ENCODE results near the gene HHIPL1.

Gene HHIPL1

DNA sequence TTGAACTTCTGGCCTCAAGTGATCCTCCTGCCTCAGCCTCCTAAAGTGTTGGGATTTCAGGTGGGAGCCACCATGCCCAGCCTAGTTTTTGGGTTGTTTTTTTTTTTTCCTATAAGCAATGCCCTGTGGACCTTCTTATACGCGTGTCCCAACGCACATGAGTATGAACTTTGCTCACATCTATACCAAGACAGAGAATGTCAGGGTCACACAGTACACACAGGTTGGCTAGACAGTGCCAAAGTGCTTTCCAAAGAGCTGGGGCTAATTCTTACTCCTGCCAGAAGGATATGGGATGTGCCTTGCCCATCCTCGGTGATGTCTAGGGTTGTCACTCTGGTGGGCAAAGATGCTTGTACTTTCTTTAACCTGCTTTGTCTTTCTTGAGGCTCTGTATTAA lies 33.3 kb upstream of the HHIPL1 start:
- no peak for DNase-seq (ENCODE audit: low read depth in 2 of 2)

DNA sequence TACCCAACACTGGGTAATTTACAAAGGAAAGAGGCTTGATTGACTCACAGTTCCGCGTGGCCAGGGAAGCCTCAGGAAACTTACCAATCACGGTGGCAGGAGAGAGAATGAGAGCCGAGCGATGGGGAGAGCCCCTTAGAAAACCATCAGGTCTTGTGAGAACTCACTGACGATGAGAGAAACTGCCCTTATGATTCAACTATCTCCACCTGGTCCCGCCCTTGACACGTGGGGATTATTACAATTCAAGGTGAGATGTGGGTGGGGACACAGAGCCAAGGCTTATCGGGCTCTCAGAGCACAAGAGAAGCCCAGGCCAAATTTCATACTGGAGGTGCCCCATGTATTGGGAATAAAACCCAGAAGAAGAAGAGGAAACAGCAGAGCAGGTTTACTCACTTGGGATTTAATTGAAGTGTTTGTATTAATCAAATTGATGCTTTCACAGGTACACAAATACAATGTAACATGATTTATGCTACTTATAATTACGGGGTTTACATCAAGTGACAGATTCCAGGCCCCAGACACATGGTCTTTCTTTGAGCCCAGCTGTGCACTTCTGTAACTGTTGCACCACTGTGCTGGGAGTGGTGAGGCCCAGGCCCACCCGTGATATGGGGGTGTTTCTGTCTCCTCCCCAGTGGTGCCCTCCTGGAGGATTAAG lies 32.7 kb upstream of the HHIPL1 start:
- no peak for DNase-seq (ENCODE audit: low read depth in 2 of 2)

DNA sequence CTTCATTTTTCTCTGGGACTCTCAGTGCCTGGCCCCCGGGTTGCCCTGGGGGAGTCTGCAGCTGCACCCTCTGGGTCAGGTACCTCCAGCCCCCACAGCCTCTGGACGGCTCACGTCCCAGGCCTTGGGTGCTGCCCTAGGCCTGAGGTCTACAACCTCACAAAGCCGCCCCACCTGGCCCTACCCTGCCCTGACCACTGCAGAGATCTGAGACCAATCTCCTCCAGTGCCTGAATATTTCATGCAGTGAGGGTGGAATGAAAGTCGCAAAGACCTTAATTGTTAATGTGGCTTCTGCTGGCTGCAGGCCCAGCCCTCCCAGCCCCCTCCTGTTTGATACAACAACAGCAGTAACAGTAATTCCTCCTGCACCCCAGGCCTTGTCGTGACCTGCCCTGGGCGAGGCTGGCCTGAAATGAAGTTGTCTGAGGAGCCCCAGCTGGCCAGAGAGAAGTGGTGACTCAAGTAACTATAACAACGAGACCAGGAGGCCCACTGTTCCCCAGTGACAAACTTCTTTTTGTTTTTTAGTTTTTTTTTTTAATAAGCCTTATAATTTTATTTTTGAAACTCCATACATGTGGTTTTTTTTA lies 32.1 kb upstream of the HHIPL1 start:
- no peak for DNase-seq (ENCODE audit: low read depth in 2 of 2)

GRCh38 chr14:99615497-99616157 lies 29.3 kb upstream of the HHIPL1 start:
- no peak for DNase-seq (ENCODE audit: low read depth in 2 of 2)

DNA sequence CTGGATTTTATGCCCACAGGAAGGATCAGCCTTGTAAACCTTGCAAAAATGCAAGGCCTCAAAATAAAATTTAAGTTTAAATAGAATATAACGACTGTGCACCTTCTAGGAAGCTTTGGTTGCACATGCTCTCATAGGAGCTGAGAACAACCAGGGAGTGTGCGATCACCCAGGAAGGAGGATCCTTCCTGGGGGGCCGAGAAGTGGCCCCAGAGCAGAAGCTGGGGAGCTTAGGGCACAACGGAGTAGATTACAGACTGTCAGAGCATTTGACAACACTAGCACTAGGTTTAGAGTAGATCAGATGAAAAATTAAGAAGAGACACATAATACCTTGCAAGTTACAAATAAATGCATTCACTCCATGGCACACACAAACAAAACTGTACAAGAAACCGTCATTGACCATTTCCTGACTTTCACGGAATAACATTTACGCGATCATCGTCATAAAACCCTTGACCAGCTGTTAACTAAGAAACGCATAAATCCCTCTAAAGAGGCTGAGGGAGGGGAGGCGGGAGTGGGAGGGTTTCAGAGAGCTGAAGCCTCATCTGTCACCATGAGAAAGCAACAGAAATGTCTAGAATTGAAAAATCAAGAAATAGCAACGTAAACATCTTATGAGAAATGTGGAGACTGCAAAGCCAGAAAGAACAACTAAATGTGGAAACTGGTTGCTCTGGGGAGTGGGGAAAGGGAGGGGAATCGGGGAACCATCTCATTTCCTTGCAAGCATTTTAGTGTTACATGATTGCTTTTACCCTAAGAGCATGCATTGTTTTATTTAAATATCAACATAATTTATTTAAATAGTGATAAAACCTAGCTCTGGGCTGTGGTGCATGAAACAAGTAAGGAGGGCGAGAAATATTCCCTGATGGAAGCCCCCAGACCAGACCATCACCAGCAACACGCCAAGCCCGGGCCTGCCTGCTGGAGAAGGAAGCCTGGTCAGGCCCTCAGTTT lies 27.8 kb upstream of the HHIPL1 start:
- no peak for DNase-seq (ENCODE audit: low read depth in 2 of 2)

DNA sequence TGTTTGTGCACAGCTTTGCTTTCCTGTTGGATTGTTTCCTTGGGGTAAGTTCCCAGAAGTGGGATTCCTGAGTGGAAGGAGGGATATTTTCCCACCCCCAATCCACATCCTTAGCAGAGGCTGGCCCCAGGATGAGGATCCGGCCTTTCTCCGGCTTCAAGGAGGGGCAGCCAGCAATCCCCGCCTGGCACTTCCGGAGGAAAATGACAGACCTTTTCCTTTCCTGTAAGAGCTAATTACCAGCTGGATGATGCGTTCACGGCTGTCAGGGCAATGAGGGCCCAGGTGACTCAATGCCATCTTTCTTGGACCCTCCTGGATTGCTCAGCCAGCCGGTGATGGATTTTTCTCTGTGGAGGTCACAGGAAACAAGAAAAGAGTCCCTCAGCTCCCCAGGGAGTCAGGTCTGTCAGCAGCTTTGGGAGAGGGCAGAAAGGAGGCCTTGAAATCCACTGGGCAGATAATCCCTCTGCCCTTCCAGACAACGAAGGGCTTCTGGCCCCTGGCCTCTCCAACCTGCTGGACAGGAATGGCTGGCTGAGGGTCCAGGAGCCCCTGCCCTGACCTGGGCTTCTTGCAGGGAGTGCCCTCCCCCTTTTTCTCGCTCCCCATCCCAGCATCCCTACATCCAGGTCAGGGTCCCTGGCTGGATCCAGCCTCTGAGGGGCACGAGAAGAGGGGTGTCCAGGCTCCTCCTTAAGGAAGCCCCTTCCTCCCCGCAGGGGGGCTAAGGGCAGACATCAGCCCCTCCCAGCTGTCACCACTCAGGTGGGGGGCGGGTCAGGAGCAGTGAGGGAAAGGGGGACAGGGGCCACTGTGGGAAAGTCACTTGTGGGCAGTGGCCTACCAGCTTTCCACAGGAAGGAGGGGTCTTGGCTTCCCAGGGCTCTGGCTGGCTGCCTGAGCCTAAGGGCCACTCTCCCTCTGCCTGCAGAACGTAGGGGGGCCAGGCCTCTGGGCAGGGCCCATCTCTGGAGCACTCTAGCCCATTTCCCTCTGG lies 24.8 kb upstream of the HHIPL1 start:
- DNase-seq (ENCODE audit: low read depth in 2 of 2): no peak

DNA sequence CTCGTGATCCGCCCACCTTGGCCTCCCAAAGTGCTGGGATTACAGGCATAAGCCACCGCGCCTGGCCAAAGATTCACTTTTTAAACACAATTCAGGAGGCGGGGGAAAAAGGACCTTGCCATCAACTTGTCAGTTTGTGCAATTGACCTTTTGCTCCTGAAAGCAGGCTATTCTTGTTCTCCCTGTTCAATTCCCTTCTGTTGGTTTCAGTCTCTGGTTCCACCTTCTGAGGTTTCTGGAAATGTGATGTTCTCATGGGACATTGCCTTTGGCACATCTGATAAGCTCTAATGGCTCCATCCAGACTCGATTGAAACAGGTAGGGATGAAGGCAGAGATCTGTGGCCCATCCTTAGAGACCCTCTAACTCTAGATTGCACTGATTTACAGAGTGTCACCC lies 23.0 kb upstream of the HHIPL1 start:
- DNase-seq (ENCODE audit: low read depth in 2 of 2): no peak

- DNase-seq (ENCODE audit: low read depth in 2 of 2): no peak
Observed at GRCh38 chr14:99624024-99624423, 20.9 kb upstream of the HHIPL1 start.

GRCh38 chr14:99624971-99625370 lies 20.0 kb upstream of the HHIPL1 start:
- no peak for DNase-seq (ENCODE audit: low read depth in 2 of 2)

GRCh38 chr14:99625476-99625875 lies 19.5 kb upstream of the HHIPL1 start:
- DNase-seq (ENCODE audit: low read depth in 2 of 2): no peak

- no peak for DNase-seq (ENCODE audit: low read depth in 2 of 2)
Observed at GRCh38 chr14:99626041-99626648, 18.8 kb upstream of the HHIPL1 start.

DNA sequence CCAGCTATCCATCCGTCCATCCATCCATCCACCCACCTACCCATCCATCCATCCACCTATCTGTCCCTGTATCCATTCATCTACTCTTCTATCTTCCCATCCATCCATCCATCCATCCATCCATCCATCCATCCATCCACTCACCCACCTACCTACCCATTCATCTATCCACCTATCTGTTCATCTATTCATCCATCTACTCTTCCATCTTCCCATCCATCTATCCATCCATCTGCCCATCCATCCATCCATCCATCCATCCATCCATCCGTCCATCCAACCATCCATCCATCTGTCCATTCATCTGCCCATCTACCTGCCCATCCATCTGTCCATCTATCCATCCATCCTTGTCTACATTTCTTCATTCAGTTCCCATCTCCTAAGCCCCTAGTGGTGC lies 17.8 kb upstream of the HHIPL1 start:
- DNase-seq (ENCODE audit: low read depth in 2 of 2): no peak

DNA sequence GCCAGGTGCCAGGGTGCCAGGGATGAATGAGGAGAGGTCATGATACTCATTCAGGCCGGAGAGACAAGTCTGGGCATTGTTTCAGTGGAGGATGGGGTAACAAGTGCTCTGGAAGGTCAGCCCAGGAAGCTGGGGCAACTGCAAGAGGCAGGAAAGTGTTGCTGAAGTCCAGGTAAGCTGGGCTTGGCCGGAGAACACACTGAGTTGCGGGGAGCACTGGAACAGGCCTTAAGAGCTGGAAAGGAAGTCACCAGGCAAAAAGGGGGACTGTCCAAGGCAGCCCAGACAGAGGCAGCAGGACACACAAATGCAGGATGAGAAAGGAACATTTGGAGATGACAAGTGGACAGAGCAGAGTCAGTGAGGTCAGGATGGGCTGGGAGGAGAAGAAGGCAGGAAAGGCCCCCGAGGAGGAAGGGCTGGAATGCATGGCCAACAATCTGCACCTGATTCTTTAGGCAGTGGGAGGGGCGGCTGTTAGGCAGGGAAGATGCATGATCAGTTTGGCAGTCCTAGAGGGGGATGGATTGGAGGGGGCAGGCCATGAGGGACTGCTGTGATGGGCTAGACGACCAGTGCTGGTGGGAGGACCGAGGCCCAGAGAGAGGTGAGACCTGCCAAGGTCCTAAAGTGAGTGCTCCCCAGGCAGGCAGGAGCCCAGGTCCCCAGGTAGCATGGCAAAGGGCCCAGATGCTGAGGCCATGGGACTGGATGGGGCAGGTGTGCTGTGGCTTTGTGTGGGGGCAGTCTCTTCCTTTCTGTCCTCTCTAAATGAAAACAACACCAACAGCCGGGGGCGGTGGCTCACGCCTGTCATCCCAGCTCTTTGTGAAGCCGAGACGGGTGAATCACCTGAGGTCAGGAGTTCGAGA lies 17.2 kb upstream of the HHIPL1 start:
- DNase-seq (ENCODE audit: low read depth in 2 of 2): no peak

DNA sequence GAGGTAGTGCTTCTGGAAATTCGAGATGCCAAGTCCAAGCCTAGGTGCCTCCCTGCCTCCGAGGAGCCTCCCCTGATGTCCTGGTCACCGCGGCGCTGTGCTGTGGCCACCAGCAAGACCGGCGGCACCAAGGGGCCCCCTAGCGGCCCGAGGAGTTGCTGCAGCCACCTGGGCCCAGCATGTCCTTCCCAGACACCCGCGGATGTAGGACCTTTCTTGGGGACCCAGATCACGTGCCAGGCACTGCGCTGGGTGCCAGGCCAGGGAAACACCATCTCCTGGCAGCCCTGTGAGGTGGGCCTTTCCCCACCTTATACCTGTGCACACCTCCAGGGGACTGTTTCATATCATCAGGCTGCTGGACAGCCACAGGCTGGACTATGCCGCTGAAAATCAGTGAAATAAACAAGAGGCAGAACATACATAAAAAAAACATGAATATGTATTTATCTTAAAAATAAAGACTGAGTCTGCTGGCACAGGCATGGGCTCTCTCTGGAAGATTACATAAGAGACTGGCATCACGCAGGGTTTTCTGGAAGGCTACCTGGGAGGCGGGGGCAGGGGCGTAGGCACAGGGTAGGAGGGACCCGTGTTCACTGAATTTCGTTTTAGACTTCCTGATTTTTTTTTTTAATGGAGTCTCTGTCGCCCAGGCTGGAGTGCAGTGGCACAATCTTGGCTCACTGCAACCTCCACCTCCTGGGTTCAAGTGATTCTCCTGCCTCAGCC lies 15.9 kb upstream of the HHIPL1 start:
- DNase-seq (ENCODE audit: low read depth in 2 of 2): peak; percentile 24 to 35

- DNase-seq (ENCODE audit: low read depth in 2 of 2): no peak
Observed at GRCh38 chr14:99630202-99630601, 14.7 kb upstream of the HHIPL1 start.

- no peak for DNase-seq (ENCODE audit: low read depth in 2 of 2)
Observed at GRCh38 chr14:99632410-99633035, 12.4 kb upstream of the HHIPL1 start.

DNA sequence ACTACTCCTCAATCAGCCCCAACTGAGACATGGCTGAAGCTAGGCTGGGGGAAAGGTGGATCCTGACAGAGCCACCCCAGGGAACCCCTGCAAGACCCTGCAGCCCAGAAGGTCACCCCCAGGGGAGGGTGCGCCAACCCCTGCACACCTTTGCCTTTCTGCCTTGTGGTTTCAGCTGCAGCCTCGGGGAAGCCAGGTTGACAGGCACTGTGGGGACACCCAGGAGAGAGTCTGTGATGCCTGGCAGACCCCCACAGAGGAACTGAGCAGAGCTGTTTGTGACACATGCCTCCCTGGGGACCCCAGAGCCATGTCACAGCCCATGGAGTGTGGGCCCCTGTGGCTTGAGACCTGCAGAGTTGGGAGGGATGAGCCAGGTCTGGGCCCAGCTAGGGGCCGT lies 11.8 kb upstream of the HHIPL1 start:
- DNase-seq (ENCODE audit: low read depth in 2 of 2): no peak

DNA sequence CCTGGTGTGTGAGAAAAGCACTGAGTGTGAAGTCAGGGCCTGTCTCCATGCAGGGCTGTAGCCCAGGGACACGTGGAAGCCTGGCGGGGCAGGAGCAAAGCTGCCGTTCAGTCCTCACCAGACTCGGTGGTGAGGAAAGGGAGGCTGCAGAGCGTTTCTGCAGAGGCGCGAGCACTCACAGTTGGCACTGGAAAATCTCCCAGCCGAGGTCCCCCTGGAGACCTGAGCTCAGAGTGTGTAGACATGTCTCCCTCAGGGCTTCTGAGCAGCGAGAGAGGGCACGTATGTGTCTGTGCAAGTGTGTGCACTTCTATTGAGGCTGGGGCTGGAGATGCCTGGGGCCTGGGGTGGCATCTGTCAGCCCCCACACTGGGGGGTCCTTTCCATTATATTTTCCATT lies 11.0 kb upstream of the HHIPL1 start:
- DNase-seq (ENCODE audit: low read depth in 2 of 2): no peak
